ENCODE measurements around the gene ERC2. TPM values are rescaled to one million over a fixed set of nuclear protein-coding genes. Genes with fewer than 3 reads are reported as not detected.

ERC2 gene
- total and polyA plus RNA-seq, 7 donors, result 0.52 to 5.7 (median 1.2) TPM; not detected in 2

DNA sequence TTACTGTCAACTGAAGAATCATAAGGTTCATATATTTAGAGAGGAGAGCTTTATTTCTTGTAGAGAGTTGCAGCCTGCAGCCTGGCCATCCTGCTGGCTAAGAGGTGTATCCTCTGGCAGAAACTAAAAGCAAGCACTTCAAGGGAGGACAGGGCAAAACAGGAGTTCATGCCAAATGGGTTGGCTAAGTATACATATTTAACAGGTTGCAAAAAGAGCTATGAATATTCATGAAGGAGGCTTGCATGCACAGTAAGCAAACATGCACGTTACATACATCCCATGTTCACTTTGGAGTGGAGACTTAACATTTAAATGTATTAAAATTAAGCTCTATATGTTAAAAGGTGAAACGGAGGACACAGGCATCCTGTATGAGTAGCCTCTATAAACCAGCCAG lies 354.4 kb downstream of the ERC2 start:
- no peak overlapping the region for H3K4me3 ChIP-seq
- no peaks in the 10 kb centered on the region for H3K27me3 ChIP-seq
- 81 to 82% methylated on average over 2 of the region's 2 CpGs for WGBS, 2 donors
- intact Hi-C loops (cut with DNase I), result no loop called here
- H3K9me3 ChIP-seq, result peaks cover 0 to 4% (median 0%) of the 10 kb centered on the region in 4 donors
- TF ChIP-seq POLR2AphosphoS5 (IDR thresholded peaks at IDR 0.05), result no peak
- TF ChIP-seq POLR2A (IDR thresholded peaks at IDR 0.05), result no peak
- H3K4me1 ChIP-seq, result no peaks in the 10 kb centered on the region
- DNase-seq, result no peak
- H3K36me3 ChIP-seq, result no peaks in the 10 kb centered on the region
- no peak overlapping the region for H3K27ac ChIP-seq

GRCh38 chr3:56113231-56113630 lies 355.0 kb downstream of the ERC2 start:
- Histone ChIP-seq H3K4me3 (no peak overlapping the region), H3K27ac (no peak overlapping the region), H3K4me1 (no peaks in the 10 kb centered on the region), H3K27me3 (no peaks in the 10 kb centered on the region), H3K36me3 (no peaks in the 10 kb centered on the region), H3K9me3 (peaks cover 0 to 4% (median 0%) of the 10 kb centered on the region in 4 donors)
- 76 to 81% methylated on average over 1 of the region's 1 CpG for WGBS, 2 donors
- DNase-seq, result no peak
- intact Hi-C loops (cut with DNase I), result no loop called here
- TF ChIP-seq EP300 (IDR thresholded peaks at IDR 0.05), result no peak
- no peak for TF ChIP-seq POLR2AphosphoS5 (IDR thresholded peaks at IDR 0.05)
- no peak for TF ChIP-seq CTCF (IDR thresholded peaks at IDR 0.05)
- no peak for TF ChIP-seq POLR2A (IDR thresholded peaks at IDR 0.05)

GRCh38 chr3:56111606-56112304 lies 356.5 kb downstream of the ERC2 start:
- WGBS, 2 donors, result 60 to 61% methylated on average over 3 of the region's 3 CpGs
- no peaks in the 10 kb centered on the region for H3K36me3 ChIP-seq
- no peak for DNase-seq

GRCh38 chr3:56110886-56111285 lies 357.4 kb downstream of the ERC2 start:
- TF ChIP-seq POLR2A (IDR thresholded peaks at IDR 0.05) (no peak), EP300 (IDR thresholded peaks at IDR 0.05) (no peak), CTCF (IDR thresholded peaks at IDR 0.05) (no peak), POLR2AphosphoS5 (IDR thresholded peaks at IDR 0.05) (no peak)
- Histone ChIP-seq H3K36me3 (no peaks in the 10 kb centered on the region), H3K4me3 (no peak overlapping the region), H3K4me1 (no peaks in the 10 kb centered on the region), H3K27ac (no peak overlapping the region), H3K27me3 (no peaks in the 10 kb centered on the region), H3K9me3 (peaks cover 0 to 4% (median 0%) of the 10 kb centered on the region in 4 donors)
- 68 to 72% methylated on average over 3 of the region's 3 CpGs for WGBS, 2 donors
- intact Hi-C loops (cut with DNase I), result no loop called here
- no peak for DNase-seq

More at GRCh38 chr3:56111606-56112304, 356.5 kb downstream of the ERC2 start:
- H3K4me3 ChIP-seq, result no peak overlapping the region
- intact Hi-C loops (cut with DNase I), result no loop called here
- no peak for TF ChIP-seq EP300 (IDR thresholded peaks at IDR 0.05)
- TF ChIP-seq POLR2A (IDR thresholded peaks at IDR 0.05), result no peak
- no peak for TF ChIP-seq POLR2AphosphoS5 (IDR thresholded peaks at IDR 0.05)
- TF ChIP-seq CTCF (IDR thresholded peaks at IDR 0.05), result no peak
- H3K27me3 ChIP-seq, result no peaks in the 10 kb centered on the region
- H3K9me3 ChIP-seq, result peaks cover 0 to 4% (median 0%) of the 10 kb centered on the region in 4 donors
- no peak overlapping the region for H3K27ac ChIP-seq
- no peaks in the 10 kb centered on the region for H3K4me1 ChIP-seq

GRCh38 chr3:56107157-56107556 lies 361.1 kb downstream of the ERC2 start:
- no peaks in the 10 kb centered on the region for H3K27me3 ChIP-seq
- intact Hi-C loops (cut with DNase I), result no loop called here
- H3K27ac ChIP-seq, result no peak overlapping the region
- DNase-seq, result no peak
- H3K9me3 ChIP-seq, result no peaks in the 10 kb centered on the region
- TF ChIP-seq POLR2AphosphoS5 (IDR thresholded peaks at IDR 0.05) (no peak), CTCF (IDR thresholded peaks at IDR 0.05) (no peak), POLR2A (IDR thresholded peaks at IDR 0.05) (no peak), EP300 (IDR thresholded peaks at IDR 0.05) (no peak)
- no peaks in the 10 kb centered on the region for H3K36me3 ChIP-seq
- no peaks in the 10 kb centered on the region for H3K4me1 ChIP-seq
- no peak overlapping the region for H3K4me3 ChIP-seq
